ENCODE data around the gene BOD1.

The BOD1 gene

DNA sequence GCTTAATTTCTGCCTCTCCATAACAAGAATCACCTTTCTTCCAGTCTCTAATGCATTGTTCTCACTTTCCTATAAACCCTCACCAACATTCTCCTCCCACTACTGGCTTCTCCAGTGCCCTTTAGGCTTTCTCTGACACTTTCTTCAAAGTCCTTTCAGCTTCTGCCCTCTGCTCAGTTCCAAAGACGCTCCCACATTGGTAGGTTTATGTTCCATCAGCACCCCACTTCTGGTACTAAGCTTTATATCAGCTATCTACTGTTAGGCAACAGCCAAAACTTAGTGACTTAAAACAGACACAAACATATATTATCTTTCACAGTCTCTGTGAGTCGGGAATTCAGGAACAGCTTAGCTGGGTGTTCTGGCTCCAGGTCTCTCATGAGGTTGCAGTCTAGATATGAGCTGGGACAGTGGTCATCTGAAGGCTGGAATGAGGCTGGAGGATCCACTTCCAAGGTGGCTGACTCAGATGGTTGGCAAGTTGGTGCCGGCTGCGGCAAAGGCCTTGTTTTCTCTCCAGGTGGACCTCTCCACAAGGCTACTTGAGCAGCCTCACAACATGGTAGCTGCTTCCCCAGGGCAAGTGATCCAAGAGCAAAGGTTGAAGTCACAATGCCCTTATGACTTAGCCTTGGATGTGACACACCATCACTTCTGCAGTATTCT lies 37.4 kb downstream of the BOD1 start:
- no peak for FAIRE-seq
- no peak for DNase-seq (ENCODE audit: low spot score)

DNA sequence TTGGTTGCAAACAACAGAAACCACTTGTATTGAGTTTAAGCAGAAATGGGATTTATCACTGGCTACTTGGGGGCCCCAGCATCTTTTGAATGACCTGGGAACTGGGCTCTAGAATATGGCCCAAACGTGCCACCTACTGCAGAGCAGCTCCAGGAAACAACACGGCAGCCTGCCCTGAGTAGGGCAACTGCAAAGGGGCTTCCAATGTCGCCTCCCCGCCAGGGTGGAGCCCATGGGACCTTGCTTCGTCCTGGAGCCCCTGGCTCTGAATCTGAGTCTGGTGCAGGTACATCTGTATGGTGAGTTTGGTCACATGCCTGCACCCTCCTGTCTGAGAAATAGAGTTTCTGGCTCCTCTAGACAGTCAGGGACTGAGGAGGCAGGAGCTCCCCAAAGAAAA lies 38.6 kb downstream of the BOD1 start:
- DNase-seq (ENCODE audit: low spot score) (no peak), FAIRE-seq (no peak)

DNA sequence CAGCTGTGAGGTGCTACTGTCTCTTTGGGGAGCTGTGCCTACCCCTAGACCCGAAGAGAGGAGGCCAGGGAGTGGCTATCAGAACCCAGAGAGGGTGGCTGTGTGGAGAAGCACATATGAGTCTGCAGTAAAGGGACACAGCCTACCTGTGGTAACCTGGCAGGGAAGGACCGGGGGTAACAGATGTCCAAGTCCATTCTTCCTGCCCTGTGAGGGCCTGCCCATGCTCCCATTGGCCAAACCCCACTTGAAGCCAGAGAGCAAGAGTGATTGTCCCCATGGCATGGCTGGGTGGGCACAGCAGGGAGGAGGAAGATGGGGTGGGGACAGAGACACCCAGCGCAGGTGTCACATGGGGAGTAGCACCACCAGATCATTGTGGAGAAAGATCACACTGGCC lies 39.3 kb downstream of the BOD1 start:
- no peak for DNase-seq (ENCODE audit: low spot score)
- FAIRE-seq = no peak

DNA sequence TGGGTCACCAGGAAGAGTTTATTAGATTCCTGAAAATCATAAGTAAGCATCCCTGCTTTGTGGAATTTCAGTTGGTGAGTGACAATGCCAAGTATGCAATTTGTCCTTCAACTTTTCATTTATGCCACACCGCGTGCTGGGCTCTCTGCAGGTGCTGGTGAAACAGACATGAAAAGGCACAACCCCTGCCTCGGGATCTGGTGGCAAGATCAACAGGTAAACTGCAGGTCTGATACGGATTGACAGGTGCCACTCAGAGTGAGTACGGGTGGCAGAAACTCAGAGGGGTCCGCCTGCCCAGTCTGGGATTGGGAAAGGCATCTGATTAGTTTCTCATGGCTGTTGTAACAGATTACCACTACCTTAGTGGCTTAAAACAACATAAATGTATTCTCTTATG lies 40.5 kb downstream of the BOD1 start:
- DNase-seq (ENCODE audit: low spot score) = no peak
- FAIRE-seq = no peak

DNA sequence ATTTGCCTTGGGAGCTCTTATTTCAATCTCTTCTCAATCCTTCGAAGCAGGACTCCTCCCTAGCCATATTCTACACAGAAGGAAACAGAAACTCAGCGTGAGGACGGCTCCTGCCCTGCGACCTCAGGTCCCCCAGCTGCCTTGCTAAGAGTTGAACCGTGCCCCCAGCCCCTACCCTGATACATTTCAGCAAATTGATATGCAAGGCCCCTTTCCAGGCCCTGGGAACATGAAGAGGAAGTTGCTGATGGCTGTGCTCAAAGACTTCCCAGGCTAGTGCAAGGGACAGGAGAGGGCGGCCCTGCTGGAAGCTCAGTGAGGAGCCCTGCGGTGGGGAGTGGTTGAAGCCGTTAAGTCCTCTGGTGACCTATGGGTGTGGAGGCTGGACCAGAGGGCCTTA lies 41.5 kb downstream of the BOD1 start:
- no peak for DNase-seq (ENCODE audit: low spot score)
- FAIRE-seq = no peak

DNA sequence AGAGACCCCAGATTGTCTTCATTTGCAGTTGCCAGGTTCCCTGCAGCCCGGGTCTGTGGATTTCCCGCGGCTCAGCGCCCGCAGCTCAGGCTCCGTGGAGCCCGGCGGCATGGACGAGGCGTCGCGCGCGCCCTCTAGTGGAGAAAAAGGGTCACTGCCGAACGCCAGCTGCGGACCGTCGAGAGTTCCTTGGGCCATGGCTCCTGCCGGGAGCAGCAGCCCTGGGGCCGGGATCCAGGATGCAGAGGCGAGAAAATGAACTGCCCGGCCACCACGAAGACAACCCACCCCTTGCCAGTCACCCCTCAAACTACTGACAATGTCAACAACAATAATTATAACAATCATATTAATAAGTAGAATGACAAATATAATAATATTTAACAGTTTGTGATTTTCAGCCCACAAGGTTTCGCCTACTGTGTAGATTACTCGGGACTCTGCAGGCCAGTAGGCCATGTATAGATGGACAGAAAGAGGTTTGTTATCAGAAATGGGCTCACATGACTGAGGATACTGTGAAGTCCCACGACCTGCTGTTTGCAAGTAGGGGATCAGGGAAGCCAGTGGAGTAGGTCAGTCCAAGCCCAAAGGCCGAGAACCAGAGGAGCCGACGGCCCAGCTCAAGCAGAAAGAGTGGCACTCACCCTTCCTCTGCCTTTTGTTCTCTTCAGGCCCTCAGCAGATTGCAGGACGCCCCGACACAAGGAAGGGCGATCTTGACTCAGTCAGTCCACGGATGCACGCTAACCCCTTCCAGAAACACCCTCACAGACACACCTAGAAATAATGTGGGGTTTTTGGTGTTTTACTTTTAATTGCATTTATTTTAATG lies 43.1 kb downstream of the BOD1 start:
- no peak for FAIRE-seq
- DNase-seq (ENCODE audit: low spot score) = peak; percentile 85

DNA sequence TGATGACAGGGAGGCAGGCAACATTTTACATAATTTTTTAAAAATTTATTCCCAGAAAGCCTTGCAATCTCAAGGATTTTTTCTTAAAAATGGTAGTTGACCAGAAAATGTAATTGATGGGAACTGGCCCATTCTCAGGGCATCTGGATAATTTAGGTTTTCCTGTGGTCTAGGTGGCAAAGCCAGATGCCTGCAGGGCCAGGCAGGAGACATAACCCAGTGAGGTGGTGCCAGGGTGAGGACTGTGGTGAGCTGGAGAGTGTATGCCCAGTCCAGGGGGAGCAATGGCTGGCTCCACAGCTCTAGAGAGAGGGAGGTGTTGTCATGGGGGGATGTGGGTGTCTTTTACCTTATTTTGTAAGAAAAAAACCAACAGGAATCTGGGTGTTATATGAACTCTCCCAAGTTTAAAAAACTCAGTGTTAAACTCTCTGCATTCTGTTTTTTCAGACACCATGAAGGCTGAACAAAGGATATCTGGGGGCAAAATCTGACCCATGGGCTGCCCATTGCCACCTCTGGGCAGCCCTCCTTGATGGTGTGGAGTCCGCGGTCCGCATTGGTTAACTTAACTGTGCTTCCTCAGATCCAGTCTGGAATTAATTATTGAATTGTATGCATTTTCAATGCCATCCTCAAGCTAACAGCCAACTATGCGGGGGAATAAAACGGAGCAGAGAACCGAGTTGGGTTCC lies 43.9 kb downstream of the BOD1 start:
- FAIRE-seq (no peak), DNase-seq (ENCODE audit: low spot score) (no peak)

DNA sequence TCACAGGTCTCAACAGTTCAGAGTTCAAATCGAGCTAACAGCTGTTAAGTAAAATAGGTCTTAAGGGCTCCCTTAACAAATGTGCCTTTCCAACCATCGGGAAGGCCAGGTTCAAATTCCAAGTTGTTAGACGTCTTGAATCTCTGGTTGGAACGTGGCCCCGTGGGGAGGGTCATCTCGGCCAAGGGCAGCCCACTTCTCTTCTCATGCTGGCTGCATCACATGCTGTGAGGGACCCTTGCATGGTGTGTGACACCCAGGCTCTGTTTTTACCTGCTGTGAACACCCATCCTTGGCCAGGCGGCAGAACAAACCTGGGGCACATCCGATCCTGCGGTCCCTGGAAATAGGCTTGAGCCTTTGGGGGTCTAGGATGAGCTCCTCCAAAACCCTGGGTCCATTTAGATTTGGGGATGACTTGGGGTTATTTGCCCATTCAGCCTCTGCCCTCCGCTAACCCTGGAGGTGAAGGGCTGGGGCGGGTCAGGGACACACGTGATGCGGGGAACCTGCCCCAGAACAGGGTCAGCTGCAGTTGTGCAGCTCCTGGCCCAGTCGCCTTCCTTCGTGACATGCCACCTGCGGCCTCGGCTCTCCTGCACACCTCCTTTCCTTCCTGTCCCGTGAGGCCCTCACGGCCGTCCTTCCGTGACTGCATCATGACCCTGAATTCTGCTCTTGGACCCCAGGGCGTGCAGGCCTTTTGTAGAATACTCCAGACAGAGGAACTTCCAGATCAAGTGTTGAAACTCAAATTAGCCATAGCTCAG lies 45.9 kb downstream of the BOD1 start:
- no peak for FAIRE-seq
- DNase-seq (ENCODE audit: low spot score) = no peak

DNA sequence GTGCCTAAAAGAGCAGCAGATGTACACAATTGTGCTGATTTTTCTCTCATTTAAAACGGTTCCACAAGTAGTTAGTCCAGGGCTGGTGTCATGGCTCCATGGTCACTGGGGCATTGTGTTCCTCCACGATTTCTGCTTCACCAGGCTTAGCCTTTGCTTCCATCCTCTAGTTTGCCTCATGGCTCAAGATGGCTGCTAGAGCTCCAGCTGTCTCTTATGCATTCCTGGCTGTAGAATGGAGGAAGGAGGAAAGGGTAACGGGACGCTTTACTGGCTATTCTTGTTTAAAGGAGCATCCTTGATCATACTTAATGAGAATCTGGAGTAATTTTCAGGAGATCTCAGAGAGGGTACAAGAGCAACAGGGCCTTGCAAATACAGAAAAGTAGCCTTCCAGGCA lies 47.7 kb downstream of the BOD1 start:
- DNase-seq (ENCODE audit: low spot score) = no peak
- no peak for FAIRE-seq

DNA sequence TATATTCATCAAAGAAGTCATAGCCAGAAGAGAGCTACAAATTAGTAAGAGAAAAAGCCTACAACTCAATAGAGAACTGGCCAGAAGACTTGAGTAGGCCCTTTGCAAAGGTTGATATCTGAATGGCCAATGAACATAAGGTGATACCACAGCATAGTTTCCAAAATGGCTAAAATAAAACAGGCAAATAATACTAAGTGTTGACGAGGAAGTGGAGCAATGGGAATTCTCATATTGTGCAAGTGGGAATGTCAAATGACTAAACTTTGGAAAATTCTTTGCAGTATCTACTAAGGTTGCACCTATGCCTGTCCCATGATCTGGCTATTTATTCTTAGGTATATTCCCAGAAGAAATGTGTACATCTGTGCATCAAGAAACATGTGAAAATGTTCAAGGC lies 48.3 kb downstream of the BOD1 start:
- DNase-seq (ENCODE audit: low spot score) = no peak
- no peak for FAIRE-seq

DNA sequence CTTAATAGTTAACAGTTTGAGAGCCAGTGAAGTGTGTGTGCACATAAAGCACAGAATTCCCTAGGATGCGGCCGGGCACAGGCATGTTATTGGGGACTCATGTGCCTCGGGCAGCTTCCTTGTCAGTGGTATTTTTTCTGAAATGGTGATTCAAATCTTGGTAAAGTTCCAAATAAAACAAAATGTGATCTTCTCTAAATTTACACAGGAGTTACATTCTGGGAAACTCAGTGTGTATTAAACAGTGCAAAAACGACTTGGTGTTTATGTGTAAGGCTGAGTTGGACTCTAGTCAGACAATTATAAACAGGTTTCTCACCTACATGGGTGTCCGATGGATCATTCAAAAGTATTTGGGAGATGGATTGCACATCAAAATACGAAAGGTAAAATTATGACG lies 48.9 kb downstream of the BOD1 start:
- no peak for FAIRE-seq
- no peak for DNase-seq (ENCODE audit: low spot score)

DNA sequence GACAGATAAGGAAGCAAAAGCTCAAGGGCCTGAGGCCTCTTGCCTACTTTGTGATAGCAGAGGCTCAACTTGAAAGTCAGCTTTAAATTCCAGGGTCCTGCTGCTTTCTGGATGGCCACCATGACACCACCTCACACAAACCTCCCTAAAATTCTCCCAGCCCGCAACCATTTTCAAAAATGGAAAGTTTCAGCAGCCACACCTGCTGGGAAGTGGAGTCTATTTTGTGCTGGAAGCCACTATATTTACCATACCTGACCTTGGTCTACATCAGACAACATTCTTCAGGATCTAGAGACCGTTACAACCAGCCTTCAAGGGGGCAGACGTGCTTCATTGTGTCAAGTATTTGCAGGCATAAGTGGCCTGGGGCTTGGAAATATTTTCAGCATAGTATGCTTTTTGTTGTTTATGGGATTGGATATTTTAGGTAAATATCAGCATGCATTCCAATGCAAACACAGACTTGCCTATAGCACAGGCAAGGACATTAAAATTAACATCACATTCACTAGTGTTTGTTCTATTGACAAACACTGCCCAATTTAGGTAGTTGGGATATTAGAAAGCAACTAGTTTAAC lies 50.9 kb downstream of the BOD1 start:
- no peak for DNase-seq (ENCODE audit: low spot score)
- no peak for FAIRE-seq

DNA sequence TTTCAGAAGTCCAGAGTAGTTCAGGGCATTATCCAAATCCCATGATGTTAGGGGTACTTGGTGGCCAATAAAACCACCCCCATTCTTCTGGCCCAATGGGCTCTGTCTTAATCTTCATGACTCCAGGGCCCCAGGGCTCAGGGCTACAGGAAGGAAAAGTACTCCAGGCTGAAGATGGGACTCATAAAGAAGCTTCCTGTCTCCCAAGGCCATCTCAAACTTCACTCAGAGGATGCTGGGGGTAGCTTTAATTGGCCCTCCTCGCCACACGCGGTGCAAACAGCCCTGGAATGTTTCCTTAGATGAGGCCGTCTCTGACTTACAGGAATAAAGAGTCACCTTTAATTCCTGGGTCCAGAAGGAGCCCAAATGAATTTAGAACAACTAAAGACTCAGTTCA lies 52.3 kb downstream of the BOD1 start:
- DNase-seq (ENCODE audit: low spot score) = no peak
- no peak for FAIRE-seq

DNA sequence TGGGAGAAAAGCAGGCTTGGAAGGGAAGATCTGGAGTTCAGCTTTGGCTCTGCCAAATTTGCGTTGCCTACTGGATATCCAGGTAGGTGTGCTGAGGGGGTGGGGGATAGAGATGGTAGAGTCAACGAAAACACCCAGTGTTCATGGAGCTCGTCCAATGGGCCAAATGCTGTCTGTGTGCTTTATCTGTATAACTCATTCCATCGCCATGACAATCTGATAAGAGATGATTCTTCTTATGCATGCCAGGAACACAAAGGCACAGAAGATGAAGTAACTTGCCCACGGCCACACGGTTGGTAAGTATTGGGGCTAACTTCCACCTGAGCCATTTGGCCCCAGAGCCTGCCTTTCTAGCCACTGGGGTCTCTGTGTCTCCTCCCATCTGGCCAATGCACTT lies 53.2 kb downstream of the BOD1 start:
- no peak for FAIRE-seq
- no peak for DNase-seq (ENCODE audit: low spot score)

DNA sequence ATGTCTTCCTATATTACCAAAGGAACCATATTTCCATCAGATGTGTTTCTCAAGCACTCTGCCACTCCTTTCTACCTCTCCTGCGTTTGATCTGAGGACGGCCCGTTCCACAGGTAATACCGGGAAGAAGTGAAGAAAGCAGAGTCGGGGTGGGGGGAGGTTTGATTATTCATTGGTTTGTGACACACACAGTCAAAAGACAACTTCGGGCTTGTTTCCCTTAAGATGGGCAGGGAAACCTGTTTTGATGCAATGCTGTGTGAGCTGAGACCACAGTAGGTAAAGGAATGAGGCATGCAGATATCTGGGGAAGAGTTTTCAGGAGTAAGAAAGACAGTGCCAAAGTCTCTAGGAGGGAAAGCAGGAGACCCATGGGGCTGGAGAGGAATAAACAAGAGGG lies 54.0 kb downstream of the BOD1 start:
- DNase-seq (ENCODE audit: low spot score) = no peak

More for the DNA sequence above, 54.0 kb downstream of the BOD1 start:
- no peak for FAIRE-seq

Data from urothelium cell line (cell line).